ENCODE measurements around the gene OSGIN1.

OSGIN1 gene

DNA sequence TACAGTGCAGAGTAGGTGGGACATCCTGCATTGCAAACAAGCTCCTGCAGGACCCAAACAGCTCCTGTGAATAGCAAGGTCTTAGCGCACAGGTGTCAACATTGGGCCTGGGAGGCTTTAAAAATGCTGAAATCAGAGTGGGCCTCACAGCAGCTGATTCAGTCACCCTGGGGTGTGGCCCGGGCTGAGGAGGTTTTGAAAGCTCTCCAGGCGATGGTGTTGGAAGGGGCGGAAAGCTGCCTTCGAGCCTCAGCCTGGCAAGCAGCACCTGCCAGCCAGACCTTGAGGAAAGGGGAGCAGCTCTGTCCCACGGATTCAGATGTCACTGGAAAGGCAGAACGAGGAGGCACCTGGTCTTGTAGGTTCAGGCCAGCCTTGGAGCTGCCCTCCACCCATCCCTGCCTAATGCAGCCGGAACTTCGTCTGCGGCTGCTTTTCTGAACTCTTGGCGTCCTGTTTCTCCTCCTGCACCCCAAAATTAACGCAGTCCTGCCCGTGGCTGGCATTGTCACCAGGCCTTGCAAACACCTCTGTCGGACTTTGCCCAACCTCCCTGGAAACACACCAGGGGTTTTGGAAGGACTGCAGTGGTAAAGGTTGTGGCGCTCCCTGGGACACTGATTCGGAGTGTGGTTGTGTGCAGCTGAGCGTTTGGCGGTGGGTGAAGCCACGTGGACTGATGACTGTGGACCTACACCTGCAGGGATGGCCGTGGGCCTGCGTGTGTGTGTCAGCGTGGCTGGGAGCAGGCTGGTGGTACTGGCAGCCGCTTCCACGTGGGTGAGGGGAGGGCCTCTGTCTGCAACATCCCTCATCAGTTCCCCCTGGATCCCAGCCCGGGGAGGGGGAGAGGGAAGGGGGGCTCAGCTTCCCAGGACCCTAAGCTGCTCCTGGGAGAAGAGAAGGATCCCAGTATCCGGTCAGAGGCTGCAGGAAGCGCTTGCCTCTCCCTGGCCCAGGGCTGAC is 18.4 kb downstream of the OSGIN1 start:
- no peak for DNase-seq (ENCODE audit: low read depth in 2 of 2)

DNA sequence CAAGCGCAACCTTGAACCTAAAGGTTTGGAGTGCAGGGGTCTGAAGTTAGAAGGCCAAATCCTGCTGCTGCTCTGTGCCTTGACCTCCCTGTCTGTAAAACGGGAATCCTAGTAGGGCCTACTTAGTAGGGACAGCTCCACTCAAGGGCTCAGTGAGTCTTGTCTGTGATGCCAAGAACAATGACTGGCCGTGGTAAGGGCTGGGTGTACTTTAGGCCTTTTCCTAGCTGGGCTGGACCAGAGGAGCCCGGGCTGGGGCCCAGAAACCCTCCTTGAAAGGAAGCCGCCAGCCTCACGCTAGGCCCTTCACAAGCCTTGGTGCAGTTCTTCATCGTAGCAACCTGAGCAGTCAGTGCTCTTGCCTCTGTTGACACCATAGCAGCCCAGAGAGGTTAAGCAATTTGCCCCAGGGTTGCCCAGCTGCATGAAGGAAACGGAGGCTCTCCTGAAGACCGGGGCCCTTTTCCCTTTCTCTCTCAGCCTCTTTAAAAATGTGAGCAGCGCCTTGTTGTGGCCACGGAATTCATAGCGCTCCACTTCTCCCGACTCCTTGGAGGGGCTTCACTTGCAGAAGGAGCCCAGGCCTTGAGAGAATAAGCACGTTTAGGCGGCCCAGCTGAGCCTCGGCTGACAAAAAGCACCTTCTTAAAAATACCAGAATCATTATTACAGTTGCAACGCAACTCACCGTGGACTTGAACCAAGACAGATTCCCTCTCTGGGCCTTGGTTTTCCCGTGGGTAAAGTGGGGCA is 19.4 kb downstream of the OSGIN1 start:
- DNase-seq (ENCODE audit: low read depth in 2 of 2) = no peak

DNA sequence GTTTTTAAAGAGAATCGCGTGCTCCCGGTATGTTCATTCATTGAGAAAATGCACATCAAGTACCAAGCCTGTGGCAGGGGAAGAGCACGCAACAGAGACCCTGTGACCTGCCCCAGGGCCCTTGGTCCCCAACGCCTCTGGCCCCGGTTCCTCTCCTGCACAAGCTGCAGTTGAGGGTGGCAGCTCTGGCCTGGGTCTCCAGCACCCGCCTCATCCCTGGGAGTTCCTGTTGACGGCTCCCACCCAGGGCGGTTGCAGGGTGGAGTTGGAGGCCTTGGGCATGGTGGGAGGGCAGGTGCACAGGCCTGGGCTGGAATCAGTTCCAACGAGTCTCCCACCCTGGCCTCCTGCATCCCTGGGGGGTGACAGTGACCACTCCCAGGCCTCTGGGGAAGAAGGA is 20.0 kb downstream of the OSGIN1 start:
- no peak for DNase-seq (ENCODE audit: low read depth in 2 of 2)

DNA sequence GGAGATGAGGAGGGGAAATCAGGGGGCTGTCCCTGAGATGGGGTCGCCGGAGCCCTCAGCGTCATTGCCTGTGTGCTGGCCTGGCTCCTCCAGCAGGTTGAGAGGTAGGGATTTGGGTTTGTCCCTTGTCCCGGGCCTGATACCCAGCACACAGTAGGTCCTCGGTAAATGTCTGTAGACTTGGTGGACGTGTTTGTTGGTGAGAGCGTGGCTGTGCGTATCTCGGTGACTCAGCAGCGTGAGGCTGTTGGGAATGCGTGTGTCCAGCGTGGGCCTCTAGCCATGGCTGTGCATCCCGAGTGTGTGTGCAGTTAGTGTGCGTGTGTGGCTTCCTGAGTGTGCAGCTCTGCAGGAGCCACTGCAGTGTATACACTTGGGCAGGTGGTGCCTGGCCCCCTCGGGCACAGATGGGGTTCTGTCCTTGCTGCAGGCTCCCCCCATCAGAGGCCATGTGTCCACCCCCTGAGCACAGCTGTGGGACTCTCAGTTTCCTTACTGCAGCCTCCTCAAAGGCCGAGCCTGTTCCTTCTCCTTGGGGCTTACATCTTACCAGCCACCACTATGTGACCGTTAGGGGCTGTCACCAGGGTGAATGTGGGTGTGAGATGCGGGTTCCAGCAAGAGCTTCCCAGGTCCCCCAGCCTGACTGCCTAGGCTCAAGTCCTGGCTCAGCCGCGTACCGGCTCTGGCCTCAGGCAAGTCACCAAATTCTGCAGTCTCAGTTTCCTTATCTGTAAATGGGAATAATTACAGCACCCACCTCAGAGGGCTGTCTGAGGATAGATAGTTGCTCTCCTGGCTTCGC is 20.7 kb downstream of the OSGIN1 start:
- DNase-seq (ENCODE audit: low read depth in 2 of 2) = no peak

DNA sequence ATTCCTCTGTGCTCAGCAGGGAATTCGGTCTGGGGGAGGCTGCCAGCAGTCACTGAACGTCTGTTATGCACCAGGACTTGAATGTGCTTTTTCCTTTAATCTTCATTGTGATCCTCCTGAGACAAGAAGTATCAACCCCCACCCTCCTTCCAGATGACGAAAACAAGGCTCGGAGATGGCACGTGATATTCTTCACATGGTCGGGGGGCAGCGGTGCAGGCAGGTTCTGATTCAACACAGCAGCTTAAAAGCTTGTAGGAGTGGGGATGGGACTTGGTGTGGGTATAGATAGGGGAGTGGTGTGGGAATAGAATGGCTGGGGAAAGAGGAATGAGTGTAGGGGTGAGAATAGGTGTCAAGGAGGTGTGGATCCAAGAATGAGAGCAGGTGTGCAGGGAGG is 21.4 kb downstream of the OSGIN1 start:
- no peak for DNase-seq (ENCODE audit: low read depth in 2 of 2)

DNA sequence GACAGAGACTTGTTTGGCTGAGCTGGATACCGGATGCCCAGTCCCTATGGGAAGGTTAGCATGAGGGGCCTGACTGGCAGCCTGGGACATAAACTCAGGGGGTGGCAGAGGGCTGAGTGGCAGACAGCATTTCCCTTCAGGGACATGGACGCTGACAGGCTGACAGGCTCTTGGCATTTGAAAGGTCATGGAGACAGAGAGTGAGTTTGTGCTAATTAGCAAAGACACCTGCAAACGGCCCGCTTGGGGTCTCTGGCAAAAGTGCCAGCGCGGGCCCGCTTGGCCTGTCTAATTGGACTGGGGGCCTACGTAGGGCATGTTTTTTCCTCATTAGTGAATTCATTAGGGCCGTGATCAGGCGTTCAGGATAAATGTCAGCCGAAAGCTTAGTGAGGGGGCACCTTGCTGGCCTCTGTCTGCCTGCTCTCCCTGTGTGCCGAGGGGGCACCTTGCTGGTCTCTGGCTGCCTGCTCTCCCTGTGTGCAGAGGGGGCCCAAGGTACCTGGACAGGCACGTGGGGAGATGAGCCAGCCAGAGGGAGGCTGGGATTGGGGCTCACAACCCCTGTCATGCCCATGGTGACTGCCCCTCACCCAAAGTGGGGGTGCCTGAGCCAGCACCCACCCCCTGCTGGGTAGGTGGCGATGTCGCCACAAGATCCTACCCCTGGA is 22.7 kb downstream of the OSGIN1 start:
- DNase-seq (ENCODE audit: low read depth in 2 of 2) = no peak

DNA sequence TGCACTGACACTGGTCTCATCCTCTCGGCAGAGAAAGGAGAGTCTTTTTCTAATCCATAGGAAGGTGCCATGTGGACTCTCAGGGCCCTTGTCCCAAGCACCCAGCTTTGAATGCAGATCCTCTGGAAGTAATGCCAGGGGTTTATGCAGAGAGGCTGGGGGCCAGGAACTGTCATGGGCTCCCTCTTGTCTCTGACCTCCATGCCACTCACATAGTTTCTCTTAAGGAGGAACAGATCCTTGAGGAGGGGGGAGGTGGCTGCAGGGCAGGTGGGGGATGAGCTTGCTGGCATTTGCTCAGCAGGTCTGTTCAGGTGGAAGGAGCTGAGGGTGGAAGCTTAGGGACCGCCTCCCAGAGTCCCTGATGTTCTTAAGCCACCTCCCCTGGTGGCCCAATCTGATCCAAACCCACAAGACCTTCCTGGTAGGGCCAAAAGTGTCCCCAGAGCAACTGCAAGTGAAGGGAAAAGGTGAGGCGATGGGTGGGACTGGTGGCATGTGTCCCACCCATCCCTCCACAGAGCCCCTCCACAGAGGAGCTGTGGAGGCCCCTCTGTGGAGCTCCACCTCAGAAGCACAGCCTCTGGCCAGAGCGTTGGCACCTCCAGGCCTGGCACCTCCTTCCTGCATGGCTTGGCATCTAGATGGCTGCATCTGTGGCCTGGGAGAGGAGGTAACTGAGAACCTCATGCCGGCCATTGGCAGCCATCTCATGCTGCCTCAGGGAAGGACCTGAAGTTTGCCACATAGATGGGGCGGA is 24.2 kb downstream of the OSGIN1 start:
- DNase-seq (ENCODE audit: low read depth in 2 of 2) = no peak

DNA sequence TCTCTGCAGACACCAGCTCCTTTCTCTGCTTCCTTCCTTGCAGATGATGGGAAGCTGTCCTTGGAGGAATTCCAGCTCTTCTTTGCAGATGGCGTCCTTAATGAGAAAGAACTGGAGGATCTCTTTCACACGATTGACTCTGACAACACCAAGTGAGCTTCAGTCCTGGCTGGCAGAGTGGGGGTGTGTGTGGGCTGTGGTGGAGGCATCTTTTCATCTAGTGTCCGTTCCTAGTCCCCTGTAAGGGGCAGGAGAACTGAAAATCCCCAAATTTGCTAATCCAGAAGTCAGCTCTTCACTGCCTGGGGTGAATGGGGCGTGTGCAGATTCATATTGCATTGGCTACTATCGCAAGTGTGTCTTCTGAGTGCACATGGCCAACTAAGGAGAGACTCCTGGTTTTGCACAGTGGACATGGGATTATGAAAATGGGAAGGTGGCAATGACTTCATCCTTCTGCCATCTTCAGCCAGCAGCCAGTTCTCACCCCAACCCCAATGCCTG is 25.4 kb downstream of the OSGIN1 start:
- DNase-seq (ENCODE audit: low read depth in 2 of 2) = no peak

DNA sequence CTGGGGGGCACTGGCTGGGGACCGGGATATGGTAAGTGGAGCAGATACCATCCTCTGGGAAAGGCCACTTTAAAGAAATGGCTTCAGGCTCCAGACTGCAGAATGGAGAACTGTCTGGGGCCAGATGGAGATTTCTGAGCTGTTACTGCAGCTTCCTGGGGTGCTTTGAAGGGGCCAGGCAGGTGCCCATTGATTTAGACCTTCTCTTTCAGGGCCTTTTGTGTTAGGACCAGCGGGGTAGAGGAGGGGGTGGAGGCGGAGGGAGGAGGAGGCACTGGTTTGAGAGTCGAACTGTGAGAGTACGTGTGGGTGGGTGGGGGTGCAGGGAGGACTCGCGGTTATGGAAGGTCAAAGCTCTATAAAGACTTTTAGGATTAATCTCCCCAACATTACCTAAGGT is 26.4 kb downstream of the OSGIN1 start:
- no peak for DNase-seq (ENCODE audit: low read depth in 2 of 2)

DNA sequence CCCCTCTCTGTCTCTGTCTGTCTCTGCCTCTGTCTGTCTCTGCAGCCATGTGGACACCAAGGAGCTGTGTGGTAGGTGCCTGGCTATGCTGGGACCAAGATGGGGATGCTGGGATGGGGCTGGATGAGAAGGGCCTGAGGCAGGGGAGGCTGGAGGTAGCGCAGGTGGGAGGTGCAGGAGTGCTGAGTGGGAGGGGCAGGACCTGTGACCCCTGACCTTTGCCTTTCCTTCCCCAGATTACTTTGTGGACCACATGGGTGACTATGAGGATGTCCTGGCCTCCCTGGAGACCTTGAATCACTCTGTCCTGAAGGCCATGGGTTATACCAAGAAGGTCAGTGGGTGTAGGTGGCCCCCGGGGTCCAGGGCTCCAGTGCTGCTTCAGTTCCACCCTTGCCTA is 27.8 kb downstream of the OSGIN1 start:
- no peak for DNase-seq (ENCODE audit: low read depth in 2 of 2)

DNA sequence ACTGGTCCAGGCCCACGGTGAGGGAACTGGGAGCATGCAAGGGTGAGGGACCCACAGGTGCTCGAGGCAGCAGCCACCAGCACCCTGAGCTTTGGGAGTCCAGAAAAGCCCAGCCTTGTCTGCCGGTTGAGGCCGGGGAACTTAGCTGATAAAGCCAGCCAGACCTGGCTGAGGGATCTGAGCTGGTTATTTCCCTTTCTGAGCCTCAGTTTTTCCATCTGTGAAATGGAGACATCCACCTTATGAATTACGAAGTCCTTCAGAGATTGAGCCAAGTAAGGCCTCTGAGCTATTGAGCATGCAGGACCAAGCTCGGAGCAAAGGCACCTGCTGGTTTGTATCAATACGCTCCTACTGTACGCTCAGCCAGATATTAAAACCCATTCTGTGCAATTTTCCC is 28.8 kb downstream of the OSGIN1 start:
- DNase-seq (ENCODE audit: low read depth in 2 of 2) = no peak

DNA sequence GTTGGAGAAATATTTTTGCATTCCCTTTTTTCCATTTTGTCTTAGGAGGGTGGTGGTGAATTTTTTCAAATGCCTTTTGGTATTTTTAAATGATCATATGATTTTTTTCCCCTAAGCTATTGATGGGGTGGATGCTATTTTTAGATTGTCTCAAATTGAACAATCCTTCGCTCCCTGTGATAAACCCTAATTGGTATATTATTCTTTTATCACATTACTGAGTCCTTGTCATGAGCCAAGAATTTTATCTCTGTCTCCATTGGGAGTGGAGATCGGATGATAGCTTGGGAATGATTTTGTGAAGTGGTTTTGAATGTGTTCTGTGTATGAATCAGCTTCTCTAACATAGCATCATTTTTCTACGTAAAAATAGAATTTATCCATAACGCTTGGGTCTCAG is 30.5 kb downstream of the OSGIN1 start:
- no peak for DNase-seq (ENCODE audit: low read depth in 2 of 2)

DNA sequence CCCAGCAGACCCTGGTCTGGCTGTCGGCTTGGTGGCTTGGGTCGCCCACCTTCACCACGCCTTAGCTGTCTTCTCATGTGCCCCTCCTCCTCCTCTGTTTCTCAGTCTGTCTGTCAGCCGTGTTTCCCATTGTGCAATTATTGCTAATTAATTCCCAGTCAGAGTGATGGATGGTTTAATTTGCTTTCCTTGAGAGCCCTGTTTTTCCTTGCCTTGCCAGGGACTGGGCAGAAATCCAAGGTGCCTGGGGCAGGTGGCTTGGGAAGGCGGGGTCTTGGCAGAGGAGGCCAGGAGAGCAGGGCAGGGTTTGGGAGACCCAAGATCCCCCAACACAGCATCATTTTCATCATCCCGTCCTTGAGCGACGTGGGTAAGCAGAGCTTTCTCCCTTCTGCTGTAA is 36.3 kb downstream of the OSGIN1 start:
- DNase-seq (ENCODE audit: low read depth in 2 of 2) = no peak

DNA sequence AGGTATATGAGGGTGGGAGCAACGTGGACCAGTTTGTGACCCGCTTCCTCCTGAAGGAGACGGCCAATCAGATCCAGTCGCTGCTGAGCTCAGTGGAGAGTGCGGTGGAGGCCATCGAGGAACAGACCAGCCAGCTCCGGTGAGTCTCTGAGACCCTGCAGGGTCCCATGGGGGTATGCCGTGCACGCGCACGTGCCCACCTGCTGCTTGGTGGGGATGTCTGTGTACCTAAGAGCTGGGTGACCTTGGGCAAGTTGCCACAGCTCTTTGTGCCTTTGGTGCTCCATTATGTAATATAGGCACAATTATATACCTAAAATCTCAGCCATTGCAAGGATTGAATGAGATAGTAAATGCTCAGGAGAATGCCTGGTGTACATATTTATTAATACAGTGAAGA is 37.5 kb downstream of the OSGIN1 start:
- no peak for DNase-seq (ENCODE audit: low read depth in 2 of 2)

DNA sequence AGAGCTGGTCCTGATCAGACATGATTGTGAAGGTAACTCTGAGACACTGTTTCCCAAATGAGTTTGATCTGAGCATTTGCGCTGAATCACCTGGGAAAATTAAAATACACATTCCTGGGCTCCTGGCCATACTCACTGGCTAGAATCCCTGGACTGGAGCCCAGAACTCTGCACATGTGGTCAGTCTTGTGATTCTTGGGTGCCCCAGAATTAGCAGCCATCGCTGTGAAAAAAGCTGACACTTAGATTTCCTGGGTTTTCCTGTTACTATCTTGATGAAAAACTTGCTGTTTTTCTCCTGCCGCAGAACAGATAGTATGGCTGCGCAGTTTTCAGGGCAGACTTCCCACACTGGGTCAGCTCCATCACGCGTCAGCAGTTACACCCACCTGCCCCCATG is 39.6 kb downstream of the OSGIN1 start:
- DNase-seq (ENCODE audit: low read depth in 2 of 2) = no peak

DNA sequence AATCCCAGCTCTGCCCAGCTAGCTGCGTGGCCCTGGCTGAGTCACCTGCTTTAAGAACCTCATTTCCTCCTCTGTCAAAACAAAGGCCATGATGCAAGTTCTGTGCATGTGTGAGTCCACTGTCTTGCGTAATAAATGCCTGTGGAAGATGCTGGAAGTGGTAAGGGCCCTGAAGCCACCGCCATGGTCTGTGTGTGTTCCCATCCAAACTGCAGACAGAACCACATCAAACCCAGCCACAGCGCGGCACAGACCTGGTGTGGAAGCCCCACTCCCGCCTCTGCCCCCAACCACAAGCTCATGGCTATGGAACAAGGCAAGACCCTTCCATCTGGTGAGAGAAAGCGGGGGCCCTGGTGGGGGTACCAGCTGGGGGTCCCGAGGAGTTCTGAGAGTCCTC is 41.0 kb downstream of the OSGIN1 start:
- no peak for DNase-seq (ENCODE audit: low read depth in 2 of 2)

DNA sequence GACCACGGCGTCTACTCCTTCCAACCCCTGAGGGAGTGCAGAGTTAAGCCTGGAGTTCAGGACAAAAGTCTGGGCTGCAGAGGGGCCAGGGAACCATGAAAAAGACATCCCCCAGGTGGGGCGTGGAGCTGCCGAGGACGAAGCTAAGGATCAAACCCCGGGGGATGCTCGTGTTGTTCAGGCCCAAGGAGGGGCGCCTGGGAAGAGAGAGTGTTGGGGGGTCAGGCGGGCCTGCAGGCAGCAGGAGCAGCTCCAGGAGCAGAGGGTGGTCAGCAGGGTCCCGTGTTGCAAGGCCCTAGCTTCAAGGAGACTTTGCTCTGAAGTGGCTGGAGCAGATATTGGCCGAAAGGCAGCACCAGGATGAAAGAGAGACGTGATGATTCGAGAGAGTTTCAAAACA is 41.7 kb downstream of the OSGIN1 start:
- no peak for DNase-seq (ENCODE audit: low read depth in 2 of 2)

DNA sequence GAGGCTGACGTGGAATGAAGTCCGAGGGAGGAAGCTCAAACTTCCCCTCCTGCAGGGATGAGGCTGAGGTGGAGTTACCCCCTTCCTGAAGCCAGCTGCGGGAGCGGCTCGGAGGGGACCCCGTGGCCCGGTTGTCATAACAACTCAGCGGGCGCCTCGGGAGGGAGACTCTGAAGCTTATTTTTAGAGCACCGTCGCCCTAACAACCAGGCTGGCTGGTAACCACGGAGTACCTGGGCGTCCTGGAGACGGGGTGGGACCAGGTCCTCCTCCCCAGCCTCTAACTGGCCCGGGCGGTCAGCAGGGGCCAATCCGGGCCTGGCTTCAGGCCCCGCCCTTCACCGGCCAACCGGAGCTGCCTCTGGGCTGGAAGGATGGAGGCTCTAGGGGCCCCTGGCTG is 42.7 kb downstream of the OSGIN1 start:
- no peak for DNase-seq (ENCODE audit: low read depth in 2 of 2)

DNA sequence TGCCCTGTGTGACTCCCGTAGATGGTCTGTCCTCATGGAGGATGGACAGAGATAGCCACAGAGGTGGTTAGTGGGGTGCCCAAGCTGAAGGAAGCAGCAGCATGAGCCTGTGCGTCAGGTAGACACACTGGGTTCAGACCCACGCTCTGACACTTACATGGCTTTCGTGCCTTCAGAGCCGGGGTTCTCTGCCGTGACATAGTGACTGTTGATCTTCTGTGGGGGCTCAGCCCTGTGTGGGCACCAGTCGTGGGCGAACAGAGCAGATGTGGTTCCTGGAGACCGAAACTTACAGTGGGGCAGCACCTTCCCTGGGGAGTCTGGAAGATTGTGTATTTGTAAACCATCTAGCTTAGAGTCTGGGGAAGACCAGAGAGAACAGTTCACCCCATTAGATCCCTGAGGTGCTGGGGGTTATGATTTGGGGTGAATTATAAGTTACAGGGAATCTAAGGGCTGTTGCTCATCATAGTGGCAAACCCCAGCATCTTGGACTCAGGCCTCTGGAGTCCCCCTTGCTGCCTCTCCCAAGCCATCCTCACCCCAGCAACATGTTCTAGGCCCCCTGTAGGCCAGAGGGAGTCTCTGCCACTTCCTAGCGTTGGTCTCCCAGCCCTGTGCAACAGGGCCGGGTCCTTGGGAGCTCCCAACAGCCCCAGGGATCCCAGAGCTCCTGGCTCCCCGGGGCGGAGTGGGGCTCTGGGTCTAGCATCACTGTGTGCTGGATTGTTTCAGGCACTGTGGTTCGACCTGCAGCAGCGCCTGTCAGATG is 43.6 kb downstream of the OSGIN1 start:
- no peak for DNase-seq (ENCODE audit: low read depth in 2 of 2)

DNA sequence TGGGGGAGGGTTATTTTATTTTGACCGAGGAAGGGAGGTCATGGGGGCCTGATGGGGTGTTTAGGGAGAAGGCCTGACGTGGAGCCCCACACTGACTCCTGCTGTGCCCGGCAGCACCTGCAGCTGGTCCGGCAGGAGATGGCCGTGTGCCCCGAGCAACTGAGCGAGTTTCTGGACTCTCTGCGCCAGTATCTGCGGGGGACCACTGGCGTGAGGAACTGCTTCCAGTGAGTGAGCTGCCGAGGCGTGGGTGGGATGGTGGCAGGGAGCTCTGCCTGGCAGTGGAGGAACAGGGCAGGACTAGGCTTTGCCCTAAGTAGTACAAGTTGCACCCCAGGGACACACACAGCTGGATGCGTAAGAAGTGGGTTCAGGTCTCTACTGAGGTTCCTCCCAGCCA is 45.1 kb downstream of the OSGIN1 start:
- no peak for DNase-seq (ENCODE audit: low read depth in 2 of 2)
